ENCODE measurements around the gene GNMT. TPM values are rescaled to one million over a fixed set of nuclear protein-coding genes. Genes with fewer than 3 reads are reported as not detected.

GNMT gene
- total and polyA plus RNA-seq, 9 of the 15 experiments (the other 6 are each of a cell fraction or from before 2014, with no cell fraction given): 0.11 to 0.29 (median 0.15) TPM; not detected in 6

Other genes with a start within 250 kb of the GNMT start
Only the 7 nearest of the 17 such genes appear.
- not detected in 2 replicates for gene PTCRA, start 44.7 kb upstream of the GNMT start, total RNA-seq (2014; rRNA removed)
- not detected in 2 replicates for gene PTCRA, start 44.7 kb upstream of the GNMT start, total RNA-seq (2014; rRNA removed; fragmentation: Illumina TruSeq; extraction: Trizol)
- not detected in 2 replicates for gene PTCRA, start 44.7 kb upstream of the GNMT start, total RNA-seq (2015; rRNA removed; fragmentation: Illumina TruSeq; extraction: Trizol)
- gene PTCRA, start 44.7 kb upstream of the GNMT start, total RNA-seq (2021): not detected in 2 replicates
- gene PTCRA, start 44.7 kb upstream of the GNMT start, polyA plus RNA-seq (2011; rRNA removed): 0.22 TPM in 1 of 2 replicates, not detected in the other
- gene PTCRA, start 44.7 kb upstream of the GNMT start, polyA plus RNA-seq (2014; fragmentation: Illumina TruSeq; extraction: Trizol): not detected in 2 replicates
- not detected for gene PTCRA, start 44.7 kb upstream of the GNMT start, polyA plus RNA-seq (2014; fragmentation: Nextera tagmentation; extraction: Ambion mirVana)
- 0.21 TPM in 1 of 2 replicates, not detected in the other for gene PTCRA, start 44.7 kb upstream of the GNMT start, polyA plus RNA-seq (2014; rRNA removed)
- gene CNPY3, start 31.3 kb upstream of the GNMT start, total RNA-seq (2014; rRNA removed): 20.0 and 26.6 TPM in 2 replicates
- 11.5 and 15.0 TPM in 2 replicates for gene CNPY3, start 31.3 kb upstream of the GNMT start, total RNA-seq (2014; rRNA removed; fragmentation: Illumina TruSeq; extraction: Trizol)
- gene CNPY3, start 31.3 kb upstream of the GNMT start, total RNA-seq (2015; rRNA removed; fragmentation: Illumina TruSeq; extraction: Trizol): 23.5 and 24.6 TPM in 2 replicates
- 32.4 and 32.8 TPM in 2 replicates for gene CNPY3, start 31.3 kb upstream of the GNMT start, total RNA-seq (2021)
- gene CNPY3, start 31.3 kb upstream of the GNMT start, polyA plus RNA-seq (2011; rRNA removed): 21.0 and 21.2 TPM in 2 replicates
- gene CNPY3, start 31.3 kb upstream of the GNMT start, polyA plus RNA-seq (2014; fragmentation: Illumina TruSeq; extraction: Trizol): 34.4 and 37.4 TPM in 2 replicates
- 1 to 10 TPM; 2.4 to 3.9 TPM for gene CNPY3, start 31.3 kb upstream of the GNMT start, polyA plus RNA-seq (2014; fragmentation: Nextera tagmentation; extraction: Ambion mirVana)
- 27.0 and 30.5 TPM in 2 replicates for gene CNPY3, start 31.3 kb upstream of the GNMT start, polyA plus RNA-seq (2014; rRNA removed)
- gene PEX6, start 18.4 kb downstream of the GNMT start, total RNA-seq (2014; rRNA removed): 17.0 and 26.9 TPM in 2 replicates
- gene PEX6, start 18.4 kb downstream of the GNMT start, total RNA-seq (2014; rRNA removed; fragmentation: Illumina TruSeq; extraction: Trizol): 3.4 and 5.7 TPM in 2 replicates
- 6.9 and 8.0 TPM in 2 replicates for gene PEX6, start 18.4 kb downstream of the GNMT start, total RNA-seq (2015; rRNA removed; fragmentation: Illumina TruSeq; extraction: Trizol)
- 20.8 and 24.3 TPM in 2 replicates for gene PEX6, start 18.4 kb downstream of the GNMT start, total RNA-seq (2021)
- 6.4 and 10.9 TPM in 2 replicates for gene PEX6, start 18.4 kb downstream of the GNMT start, polyA plus RNA-seq (2011; rRNA removed)
- 9.6 and 10.6 TPM in 2 replicates for gene PEX6, start 18.4 kb downstream of the GNMT start, polyA plus RNA-seq (2014; fragmentation: Illumina TruSeq; extraction: Trizol)
- gene PEX6, start 18.4 kb downstream of the GNMT start, polyA plus RNA-seq (2014; fragmentation: Nextera tagmentation; extraction: Ambion mirVana): under 1 TPM; 0.17 to 0.77 TPM
- 12.3 and 14.1 TPM in 2 replicates for gene PEX6, start 18.4 kb downstream of the GNMT start, polyA plus RNA-seq (2014; rRNA removed)
- 45.2 and 50.5 TPM in 2 replicates for gene PPP2R5D, start 23.8 kb downstream of the GNMT start, total RNA-seq (2014; rRNA removed)
- gene PPP2R5D, start 23.8 kb downstream of the GNMT start, total RNA-seq (2014; rRNA removed; fragmentation: Illumina TruSeq; extraction: Trizol): 35.3 and 36.3 TPM in 2 replicates
- gene PPP2R5D, start 23.8 kb downstream of the GNMT start, total RNA-seq (2015; rRNA removed; fragmentation: Illumina TruSeq; extraction: Trizol): 37.4 and 37.7 TPM in 2 replicates
- 45.3 and 45.5 TPM in 2 replicates for gene PPP2R5D, start 23.8 kb downstream of the GNMT start, total RNA-seq (2021)
- 55.5 and 63.3 TPM in 2 replicates for gene PPP2R5D, start 23.8 kb downstream of the GNMT start, polyA plus RNA-seq (2011; rRNA removed)
- gene PPP2R5D, start 23.8 kb downstream of the GNMT start, polyA plus RNA-seq (2014; fragmentation: Illumina TruSeq; extraction: Trizol): 68.8 and 96.1 TPM in 2 replicates
- 1 to 10 TPM; 1.3 to 1.9 TPM for gene PPP2R5D, start 23.8 kb downstream of the GNMT start, polyA plus RNA-seq (2014; fragmentation: Nextera tagmentation; extraction: Ambion mirVana)
- 36.6 and 38.4 TPM in 2 replicates for gene PPP2R5D, start 23.8 kb downstream of the GNMT start, polyA plus RNA-seq (2014; rRNA removed)
- 120 and 154 TPM in 2 replicates for gene MEA1, start 53.2 kb downstream of the GNMT start, total RNA-seq (2014; rRNA removed)
- gene MEA1, start 53.2 kb downstream of the GNMT start, total RNA-seq (2014; rRNA removed; fragmentation: Illumina TruSeq; extraction: Trizol): 126 and 153 TPM in 2 replicates
- gene MEA1, start 53.2 kb downstream of the GNMT start, total RNA-seq (2015; rRNA removed; fragmentation: Illumina TruSeq; extraction: Trizol): 201 and 209 TPM in 2 replicates
- 86.8 and 91.5 TPM in 2 replicates for gene MEA1, start 53.2 kb downstream of the GNMT start, total RNA-seq (2021)
- gene MEA1, start 53.2 kb downstream of the GNMT start, polyA plus RNA-seq (2011; rRNA removed): 119 and 138 TPM in 2 replicates
- 156 and 199 TPM in 2 replicates for gene MEA1, start 53.2 kb downstream of the GNMT start, polyA plus RNA-seq (2014; fragmentation: Illumina TruSeq; extraction: Trizol)
- 100 to 1,000 TPM; 152 to 210 TPM for gene MEA1, start 53.2 kb downstream of the GNMT start, polyA plus RNA-seq (2014; fragmentation: Nextera tagmentation; extraction: Ambion mirVana)
- 141 and 143 TPM in 2 replicates for gene MEA1, start 53.2 kb downstream of the GNMT start, polyA plus RNA-seq (2014; rRNA removed)
- gene KLHDC3, start 53.5 kb downstream of the GNMT start, total RNA-seq (2014; rRNA removed): 126 and 175 TPM in 2 replicates
- gene KLHDC3, start 53.5 kb downstream of the GNMT start, total RNA-seq (2014; rRNA removed; fragmentation: Illumina TruSeq; extraction: Trizol): 90.4 and 107 TPM in 2 replicates
- gene KLHDC3, start 53.5 kb downstream of the GNMT start, total RNA-seq (2015; rRNA removed; fragmentation: Illumina TruSeq; extraction: Trizol): 100 and 104 TPM in 2 replicates
- gene KLHDC3, start 53.5 kb downstream of the GNMT start, total RNA-seq (2021): 167 and 171 TPM in 2 replicates
- 118 and 135 TPM in 2 replicates for gene KLHDC3, start 53.5 kb downstream of the GNMT start, polyA plus RNA-seq (2011; rRNA removed)
- 159 and 168 TPM in 2 replicates for gene KLHDC3, start 53.5 kb downstream of the GNMT start, polyA plus RNA-seq (2014; fragmentation: Illumina TruSeq; extraction: Trizol)
- 10 to 100 TPM in 1 of 2 experiments, 1 to 10 TPM in 1; 4.5 to 14.7 TPM for gene KLHDC3, start 53.5 kb downstream of the GNMT start, polyA plus RNA-seq (2014; fragmentation: Nextera tagmentation; extraction: Ambion mirVana)
- 104 and 136 TPM in 2 replicates for gene KLHDC3, start 53.5 kb downstream of the GNMT start, polyA plus RNA-seq (2014; rRNA removed)
- 133 and 150 TPM in 2 replicates for gene RRP36, start 60.9 kb downstream of the GNMT start, total RNA-seq (2014; rRNA removed)
- 138 and 143 TPM in 2 replicates for gene RRP36, start 60.9 kb downstream of the GNMT start, total RNA-seq (2014; rRNA removed; fragmentation: Illumina TruSeq; extraction: Trizol)
- gene RRP36, start 60.9 kb downstream of the GNMT start, total RNA-seq (2015; rRNA removed; fragmentation: Illumina TruSeq; extraction: Trizol): 143 and 144 TPM in 2 replicates
- gene RRP36, start 60.9 kb downstream of the GNMT start, total RNA-seq (2021): 101 TPM in 2 replicates
- gene RRP36, start 60.9 kb downstream of the GNMT start, polyA plus RNA-seq (2011; rRNA removed): 68.4 and 83.5 TPM in 2 replicates
- gene RRP36, start 60.9 kb downstream of the GNMT start, polyA plus RNA-seq (2014; fragmentation: Illumina TruSeq; extraction: Trizol): 93.6 and 114 TPM in 2 replicates
- 10 to 100 TPM; 27.6 to 31.7 TPM for gene RRP36, start 60.9 kb downstream of the GNMT start, polyA plus RNA-seq (2014; fragmentation: Nextera tagmentation; extraction: Ambion mirVana)
- 129 and 132 TPM in 2 replicates for gene RRP36, start 60.9 kb downstream of the GNMT start, polyA plus RNA-seq (2014; rRNA removed)

All from K562 (cell line).